ENCODE results near the gene ELFN1.

Gene ELFN1

GRCh38 chr7:1696671-1697498, 26.8 kb downstream of the ELFN1 start:
- DNase-seq = no peak

GRCh38 chr7:1697499-1698125, 27.5 kb downstream of the ELFN1 start:
- DNase-seq = no peak

GRCh38 chr7:1698201-1698600, 28.1 kb downstream of the ELFN1 start:
- DNase-seq = no peak

- DNase-seq = no peak
Observed at GRCh38 chr7:1698951-1699350, 28.9 kb downstream of the ELFN1 start.

- no peak for DNase-seq
Observed at GRCh38 chr7:1700086-1700485, 30.0 kb downstream of the ELFN1 start.

GRCh38 chr7:1700536-1701333, 30.7 kb downstream of the ELFN1 start:
- no peak for DNase-seq

- no peak for DNase-seq
Observed at GRCh38 chr7:1702652-1703051, 32.6 kb downstream of the ELFN1 start.

GRCh38 chr7:1703441-1703840, 33.4 kb downstream of the ELFN1 start:
- no peak for DNase-seq

- no peak for DNase-seq
Observed at GRCh38 chr7:1703871-1704810, 34.1 kb downstream of the ELFN1 start.

- DNase-seq = no peak
Observed at GRCh38 chr7:1704811-1705738, 35.0 kb downstream of the ELFN1 start.

- DNase-seq = no peak
Observed at GRCh38 chr7:1705856-1706255, 35.8 kb downstream of the ELFN1 start.

- no peak for DNase-seq
Observed at GRCh38 chr7:1706381-1706720, 36.3 kb downstream of the ELFN1 start.

- no peak for DNase-seq
Observed at GRCh38 chr7:1706721-1707613, 36.9 kb downstream of the ELFN1 start.

- DNase-seq = no peak
Observed at GRCh38 chr7:1707756-1708595, 37.9 kb downstream of the ELFN1 start.

GRCh38 chr7:1708596-1709251, 38.6 kb downstream of the ELFN1 start:
- no peak for DNase-seq

GRCh38 chr7:1709281-1709680, 39.2 kb downstream of the ELFN1 start:
- DNase-seq = no peak

GRCh38 chr7:1709900-1710299, 39.8 kb downstream of the ELFN1 start:
- DNase-seq = no peak

GRCh38 chr7:1710936-1711335, 40.9 kb downstream of the ELFN1 start:
- no peak for DNase-seq

All from hippocampal formation (tissue), 2 donors.